K562 (cell line): ENCODE measurements around the gene HYOU1. TPM values are rescaled to one million over a fixed set of nuclear protein-coding genes. Genes with fewer than 3 reads are reported as not detected.

Experiments
- ATAC-seq: fragments of 200-7000 bp; cut with Tn5 transposase; 3 replicates; pipeline ENCODE4 v1.9.1; 2020; ENCODE audit warnings: moderate library complexity
- BruUV-seq: library from RNA; stranded (reverse); fragments of 400-500 nt; replicated peaks from 2 replicates; lab custom pipeline; 2021; lab: Mats Ljungman, UMichigan
- CTCF ChIA-PET: fragments of 300-600 bp; formaldehyde crosslinking; extraction: SDS; loops from one replicate; lab custom pipeline; 2021; ENCODE audit warnings: low intra/inter-chr PET ratio; lab: Yijun Ruan, JAX
- POLR2A ChIA-PET: fragments of 300-600, 350-650 bp; sonication (Branson Sonifier 250); formaldehyde crosslinking; extraction: SDS; loops from one replicate; lab custom pipeline; 2021; ENCODE audit warnings: antibody characterized with exemption, inconsistent platforms; lab: Yijun Ruan, JAX
- DNase-seq, 4 experiments: peaks; one replicate each; pipeline versions ENCODE4 v3.0.0 to v3.0.0-alpha.2; 2011 to 2018; ENCODE audit warnings: low spot score in 3 of 4, mixed read lengths in 3 of 4; ENCODE audit errors: extremely low read depth in 1 of 4
- FAIRE-seq: peaks from 2 replicates; lab custom pipeline; 2011; peaks lifted over from hg19 to GRCh38; lab: Jason Lieb, UNC
- H2AFZ ChIP-seq: 2 replicates; pipeline ENCODE4 v1.6.0; 2011; ENCODE audit warnings: low read depth, low read length, control low read depth, inconsistent platforms
- H3K27ac ChIP-seq: fragments of 200-600 bp; 3 replicates; pipeline ENCODE4 v1.8.0; 2011; ENCODE audit warnings: low read depth, mild to moderate bottlenecking, control low read depth, inconsistent platforms, low read length, moderate library complexity, mixed read lengths; ENCODE audit errors: extremely low read depth
- H3K27me3 ChIP-seq, 2 experiments: fragments of 300-600 bp in 1 of 2; 2 replicates in 1 of 2; 3 replicates in 1 of 2; pipeline versions ENCODE4 v1.6.0 to v1.8.0; 2011; ENCODE audit warnings: inconsistent platforms in 2 of 2, low read length in 2 of 2, mild to moderate bottlenecking in 1 of 2, mixed read lengths in 1 of 2, moderate library complexity in 1 of 2; ENCODE audit not compliant: control insufficient read depth in 2 of 2, insufficient read depth in 2 of 2
- H3K36me3 ChIP-seq: fragments of 300-600 bp; 3 replicates; pipeline ENCODE4 v1.8.0; 2011; ENCODE audit warnings: mild to moderate bottlenecking, low read length, inconsistent platforms; ENCODE audit not compliant: control insufficient read depth, insufficient read depth
- H3K4me1 ChIP-seq, 2 experiments: fragments of 200-600 bp in 1 of 2; replicated peaks in 1 of 2; 2 replicates in 1 of 2; 3 replicates in 1 of 2; pipeline versions ENCODE4 v1.5.1 to v1.8.0; 2011; ENCODE audit warnings: inconsistent platforms in 2 of 2, low read length in 2 of 2, mild to moderate bottlenecking in 1 of 2, mixed read lengths in 1 of 2, moderate library complexity in 1 of 2; ENCODE audit not compliant: control insufficient read depth in 2 of 2, insufficient read depth in 2 of 2
- H3K4me2 ChIP-seq: 2 replicates; pipeline ENCODE4 v1.6.1; 2011; ENCODE audit warnings: low read length, control low read depth, inconsistent platforms, mixed read lengths; ENCODE audit not compliant: insufficient read depth
- H3K4me3 ChIP-seq: fragments of 200-600 bp; sonication (generic), shearing (Covaris generic); 2 replicates; pipeline ENCODE4 v1.5.1; 2016; ENCODE audit warnings: control low read depth, inconsistent platforms
- H3K79me2 ChIP-seq: fragments of 200-600 bp; 3 replicates; pipeline ENCODE4 v1.8.0; 2011; ENCODE audit warnings: low read length, inconsistent platforms; ENCODE audit not compliant: control insufficient read depth, insufficient read depth
- H3K9ac ChIP-seq, 2 experiments: 2 replicates each; pipeline versions ENCODE4 v1.6.0 to v1.6.1; 2011; ENCODE audit warnings: low read depth in 2 of 2, low read length in 2 of 2, control low read depth in 1 of 2, inconsistent platforms in 1 of 2, mild to moderate bottlenecking in 1 of 2, mixed read lengths in 1 of 2; ENCODE audit not compliant: insufficient read depth in 1 of 2
- H3K9me1 ChIP-seq: one replicate; pipeline ENCODE4 v1.6.0; 2011; ENCODE audit warnings: inconsistent platforms, mild to moderate bottlenecking, low read length, moderate library complexity; ENCODE audit not compliant: control insufficient read depth, insufficient read depth
- H3K9me3 ChIP-seq: replicated peaks from 2 replicates; pipeline ENCODE4 v1.5.1; 2011; ENCODE audit warnings: low read depth, low read length, inconsistent platforms; ENCODE audit not compliant: control insufficient read depth, insufficient read depth
- H4K20me1 ChIP-seq: replicated peaks from 2 replicates; pipeline ENCODE4 v1.6.1; 2011; ENCODE audit warnings: low read length, inconsistent platforms, mixed read lengths; ENCODE audit not compliant: control insufficient read depth, insufficient read depth
- ATF1 ChIP-seq, 2 experiments: fragments of 450-650 bp in 1 of 2; IDR thresholded peaks; 2 replicates each; pipeline ENCODE4 v1.6.1; 2016; ENCODE audit warnings: missing compliant biosample characterization in 1 of 2, missing genetic modification characterization in 1 of 2
- ATF2 ChIP-seq: sonication (generic); formaldehyde crosslinking; IDR thresholded peaks from 2 replicates; pipeline ENCODE4 v1.8.1; 2022; ENCODE audit warnings: missing genetic modification reagents
- CREB1 ChIP-seq, 2 experiments: sonication (generic) in 1 of 2; formaldehyde crosslinking in 1 of 2; IDR thresholded peaks; 2 replicates each; pipeline versions ENCODE4 v1.6.1 to v1.8.0; 2012 to 2022; ENCODE audit warnings: inconsistent platforms in 1 of 2, mild to moderate bottlenecking in 1 of 2, missing genetic modification reagents in 1 of 2, moderate library complexity in 1 of 2
- CXXC5 ChIP-seq: fragments of 250-450 bp; sonication (Bioruptor Pico); IDR thresholded peaks from 2 replicates; pipeline ENCODE4 v1.8.0; 2022; ENCODE audit warnings: inconsistent platforms, mild to moderate bottlenecking, moderate library complexity
- FUS ChIP-seq: fragments of 200-400 bp; formaldehyde crosslinking; optimal IDR thresholded peaks from 2 replicates; pipeline ENCODE3; 2017; ENCODE audit warnings: low read depth, low read length
- HMG20A ChIP-seq: fragments of 450-650 bp; formaldehyde crosslinking; conservative IDR thresholded peaks from 2 replicates; pipeline ENCODE4 v1.4.0; 2020; ENCODE audit warnings: mild to moderate bottlenecking, mixed read lengths
- LCOR ChIP-seq: sonication (generic); formaldehyde crosslinking; IDR thresholded peaks from 2 replicates; pipeline ENCODE4 v1.8.0; 2022; ENCODE audit warnings: mild to moderate bottlenecking, missing genetic modification reagents
- MXI1 ChIP-seq: IDR thresholded peaks from 2 replicates; pipeline ENCODE4 v1.6.1; 2011; ENCODE audit warnings: low read depth, mild to moderate bottlenecking, improper control_type of control experiment, low read length
- POU5F1 ChIP-seq: fragments of 150-350 bp; IDR thresholded peaks from 2 replicates; pipeline ENCODE4 v1.6.1; 2014; ENCODE audit warnings: borderline replicate concordance, low read length, low read depth, mild to moderate bottlenecking; ENCODE audit not compliant: partially characterized antibody
- PTRF ChIP-seq: fragments of 450-650 bp; IDR thresholded peaks from 2 replicates; pipeline ENCODE4 v1.6.1; 2016; ENCODE audit warnings: mild to moderate bottlenecking, missing genetic modification characterization, missing compliant biosample characterization
- SMAD1 ChIP-seq: fragments of 150-350 bp; IDR thresholded peaks from 2 replicates; pipeline ENCODE4 v1.6.1; 2014; ENCODE audit warnings: low read length, low read depth; ENCODE audit not compliant: partially characterized antibody
- SMAD3 ChIP-seq: fragments of 450-650 bp; formaldehyde crosslinking; conservative IDR thresholded peaks from 2 replicates; pipeline ENCODE4 v1.4.0; 2020; ENCODE audit warnings: mild to moderate bottlenecking
- SREBF1 ChIP-seq: fragments of 150-350 bp; IDR thresholded peaks from 2 replicates; pipeline ENCODE4 v1.6.1; 2014; ENCODE audit warnings: antibody characterized with exemption, low read depth, low read length, borderline replicate concordance
- ZNF407 ChIP-seq: fragments of 450-650 bp; IDR thresholded peaks from 2 replicates; pipeline ENCODE4 v1.6.1; 2016; ENCODE audit warnings: low read depth
- WGBS: fragments of 100-300 bp; shearing (Covaris generic); methylation state at CpG from one replicate; pipeline ENCODE4 v1.1.6; 2016; ENCODE audit warnings: low coverage, mixed read lengths; ENCODE audit not compliant: insufficient coverage; ENCODE audit errors: missing lambda C conversion rate; 5-methylcytosine and 5-hydroxymethylcytosine counted together
- in situ Hi-C: fragments of 300-500 bp; cut with MboI; formaldehyde crosslinking; loops from 4 replicates; pipeline ENCODE4 v1.15.0; 2018; ENCODE audit warnings: inconsistent platforms, mixed read lengths
- intact Hi-C: fragments of 100-400 bp; cut with micrococcal nuclease; formaldehyde crosslinking; loops from 2 replicates; pipeline ENCODE4 v1.14.2; 2022
- polyA plus RNA-seq, 8 experiments: library from polyadenylated mRNA; depleted of rRNA in 4 of 8; stranded (reverse) in 5 of 8; unstranded in 3 of 8; fragments of >200 nt; fragmentation: Nextera tagmentation in 2 of 8; fragmentation: Illumina TruSeq in 1 of 8; extraction: Ambion mirVana in 2 of 8; extraction: Trizol in 1 of 8; gene quantifications; 2 replicates each; pipeline versions ENCODE4 v1.2.1 to v1.2.3, GENCODE V29; 2011 to 2014; ENCODE audit warnings: inconsistent platforms in 1 of 8, missing spikeins in 1 of 8
- total RNA-seq, 7 experiments: library from RNA; depleted of rRNA in 6 of 7; stranded (reverse); fragments of >200 nt in 6 of 7; fragmentation: Illumina TruSeq in 2 of 7; extraction: Trizol in 2 of 7; gene quantifications; 2 replicates each; pipeline versions ENCODE4 v1.2.1 to v1.2.3, GENCODE V29; 2011 to 2021; ENCODE audit warnings: low replicate concordance in 1 of 7

The HYOU1 gene
- total and polyA plus RNA-seq, 9 of the 15 experiments (the other 6 are each of a cell fraction or from before 2014, with no cell fraction given): 19.5 to 197 (median 128) TPM

GRCh38 chr11:119026970-119027369, 30.0 kb downstream of the HYOU1 start:
- Histone ChIP-seq H3K27me3 (no peaks in the 10 kb centered on the region), H3K4me1 (peaks cover 54 to 57% of the 10 kb centered on the region in 2 experiments), H3K79me2 (peaks cover 51% of the 10 kb centered on the region), H3K9me1 (no peaks in the 10 kb centered on the region), H3K4me2 (no peak overlapping the region), H4K20me1 (peaks cover 22% of the 10 kb centered on the region), H3K9me3 (no peaks in the 10 kb centered on the region), H3K36me3 (peaks cover 72% of the 10 kb centered on the region), H3K27ac (no peak overlapping the region; the same call in 2 of the 3 replicates), H3K9ac (peak overlapping the region in 1 of 2 experiments; percentile 57; a peak in 1 of 4 replicates), H3K4me3 (no peak overlapping the region), H2AFZ (no peak overlapping the region)
- ATAC-seq: no peak
- ChIA-PET POLR2A (interaction anchor here (0.6 to 5.2 kb wide), 3 partner anchors 8 to 283 kb away, joined by 4 to 33 read pairs (median 6); partner anchors contain the start of gene TRAPPC4), CTCF (no interaction called here)
- TF ChIP-seq ATF1 (CRISPR knock-in tag; IDR thresholded peaks at IDR 0.05) (no peak), ATF1 (tag; IDR thresholded peaks at IDR 0.05) (no peak), MXI1 (no peak), SMAD1 (no peak), SREBF1 (no peak), LCOR (no peak), ATF2 (CRISPR knock-in tag) (no peak), POU5F1 (no peak), CXXC5 (no peak), PTRF (tag) (no peak), ZNF407 (no peak), HMG20A (CRISPR knock-in tag) (no peak), FUS (no peak), SMAD3 (CRISPR knock-in tag) (no peak), CREB1 (IDR thresholded peaks at IDR 0.05) (no peak), CREB1 (CRISPR knock-in tag; IDR thresholded peaks at IDR 0.05) (no peak)
- in situ Hi-C loops: no loop called here
- FAIRE-seq: no peak
- intact Hi-C loops: no loop called here
- 100% methylated on average over 2 of the region's 2 CpGs for WGBS
- peak in 1 of 4 experiments; percentile 7 for DNase-seq
- no TSS peak for BruUV-seq
